GM23248 (cell line): ENCODE results near the gene NR3C1.

Experiments
- EZH2 ChIP-seq: fragments of 200-600 bp; sonication (generic); IDR thresholded peaks from 2 replicates; pipeline ENCODE4 v1.6.1; 2018; ENCODE audit warnings: antibody characterized with exemption, mild to moderate bottlenecking; ENCODE audit not compliant: insufficient read depth, poor library complexity, severe bottlenecking
- EZH2phosphoT487 ChIP-seq: fragments of 200-600 bp; sonication (generic); IDR thresholded peaks from 2 replicates; pipeline ENCODE4 v1.6.1; 2018; ENCODE audit warnings: antibody characterized with exemption, moderate library complexity, mild to moderate bottlenecking, low read depth; ENCODE audit not compliant: insufficient read depth

GRCh38 chr5:143319437-143320227 is 83.9 kb downstream of the NR3C1 start:
- no peak for TF ChIP-seq EZH2
- TF ChIP-seq EZH2phosphoT487 = no peak
